HFF-Myc (cell line): ENCODE results near the gene EPM2A.

Experiments
- DNase-seq: peaks from one replicate; pipeline ENCODE4 v3.0.0-alpha.2; 2011; ENCODE audit warnings: low read depth; ENCODE audit errors: extremely low read depth
- H3K4me3 ChIP-seq: replicated peaks from 2 replicates; pipeline ENCODE4 v1.5.1; 2011; ENCODE audit warnings: low read depth, mild to moderate bottlenecking, control low read depth, low read length
- TF ChIP-seq, protein P1 (sequence below): IDR thresholded peaks from 2 replicates; pipeline ENCODE4 v1.5.1; 2012; ENCODE audit warnings: mild to moderate bottlenecking, low read depth, low read length, control low read depth; ENCODE audit errors: missing control alignments

EPM2A gene

DNA sequence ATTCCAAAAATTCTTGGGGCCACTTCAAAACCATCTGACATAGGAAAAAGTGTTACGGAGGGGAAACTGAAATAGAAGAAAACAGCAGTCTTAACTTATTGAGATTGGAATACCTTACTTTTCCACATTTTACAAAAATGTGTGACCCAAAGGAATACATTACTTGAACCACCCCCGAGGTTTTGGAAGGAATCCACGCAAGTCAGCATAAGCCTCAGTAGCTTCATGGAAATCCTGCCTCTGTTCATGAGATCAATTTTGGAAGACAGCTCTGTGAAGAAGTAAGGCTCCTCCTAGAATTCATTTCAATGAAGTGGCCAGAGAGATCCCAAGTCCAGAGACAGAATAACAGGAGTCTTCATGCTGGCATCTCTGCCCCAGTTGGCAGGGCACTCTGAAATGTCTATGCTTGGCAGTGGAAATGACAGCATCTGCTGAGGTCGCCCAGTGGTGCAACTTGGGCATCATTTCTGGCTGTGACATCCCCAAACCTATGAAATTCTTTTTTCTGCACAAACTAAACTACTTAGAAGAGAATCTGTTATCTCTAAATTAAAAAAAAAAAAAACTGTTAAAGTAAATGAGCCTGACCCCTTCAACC is 132.5 kb downstream of the EPM2A start:
- DNase-seq: no peak
- TF ChIP-seq, protein P1, sequence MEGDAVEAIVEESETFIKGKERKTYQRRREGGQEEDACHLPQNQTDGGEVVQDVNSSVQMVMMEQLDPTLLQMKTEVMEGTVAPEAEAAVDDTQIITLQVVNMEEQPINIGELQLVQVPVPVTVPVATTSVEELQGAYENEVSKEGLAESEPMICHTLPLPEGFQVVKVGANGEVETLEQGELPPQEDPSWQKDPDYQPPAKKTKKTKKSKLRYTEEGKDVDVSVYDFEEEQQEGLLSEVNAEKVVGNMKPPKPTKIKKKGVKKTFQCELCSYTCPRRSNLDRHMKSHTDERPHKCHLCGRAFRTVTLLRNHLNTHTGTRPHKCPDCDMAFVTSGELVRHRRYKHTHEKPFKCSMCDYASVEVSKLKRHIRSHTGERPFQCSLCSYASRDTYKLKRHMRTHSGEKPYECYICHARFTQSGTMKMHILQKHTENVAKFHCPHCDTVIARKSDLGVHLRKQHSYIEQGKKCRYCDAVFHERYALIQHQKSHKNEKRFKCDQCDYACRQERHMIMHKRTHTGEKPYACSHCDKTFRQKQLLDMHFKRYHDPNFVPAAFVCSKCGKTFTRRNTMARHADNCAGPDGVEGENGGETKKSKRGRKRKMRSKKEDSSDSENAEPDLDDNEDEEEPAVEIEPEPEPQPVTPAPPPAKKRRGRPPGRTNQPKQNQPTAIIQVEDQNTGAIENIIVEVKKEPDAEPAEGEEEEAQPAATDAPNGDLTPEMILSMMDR: no peak
- H3K4me3 ChIP-seq: no peak overlapping the region

DNA sequence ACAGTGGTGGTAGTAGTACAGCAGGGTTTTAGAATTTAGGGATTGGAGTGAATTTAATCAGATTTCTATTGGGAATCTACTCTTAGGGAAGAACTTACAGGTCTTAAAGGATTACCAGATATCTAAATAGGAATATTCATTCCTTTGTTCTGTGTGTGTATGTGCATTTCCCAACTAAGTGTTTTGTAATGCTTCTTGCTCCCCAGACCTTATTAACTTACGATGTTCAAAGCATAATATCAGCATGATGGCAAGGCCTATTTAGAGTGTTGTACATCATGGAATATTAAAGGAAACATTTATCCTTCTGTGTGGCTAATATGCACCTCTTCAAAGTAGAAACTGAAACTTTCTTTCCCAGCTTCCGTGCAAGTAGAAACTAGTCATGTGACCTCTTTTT is 133.9 kb downstream of the EPM2A start:
- no peak overlapping the region for H3K4me3 ChIP-seq
- DNase-seq: no peak
- TF ChIP-seq, protein P1: no peak

DNA sequence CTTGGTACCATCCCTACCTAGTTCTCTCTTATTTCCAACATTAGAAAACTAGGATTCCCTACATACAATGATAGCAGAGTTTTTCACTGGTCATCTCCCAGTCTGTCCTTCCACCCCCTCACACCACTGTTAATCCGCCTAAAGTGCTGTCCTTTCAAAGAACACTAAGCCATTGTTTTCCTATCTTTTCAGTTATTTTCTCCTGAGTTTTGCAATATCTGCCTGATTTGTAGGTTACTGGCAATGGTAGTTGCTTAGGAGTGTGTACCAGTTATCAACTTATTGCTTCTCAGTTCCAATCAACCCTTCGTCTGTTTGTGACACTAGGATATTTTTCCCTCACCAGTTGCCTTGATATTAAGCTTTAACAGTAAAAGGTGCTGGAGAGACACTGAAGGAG is 135.0 kb downstream of the EPM2A start:
- no peak overlapping the region for H3K4me3 ChIP-seq
- no peak for DNase-seq
- TF ChIP-seq, protein P1: no peak

DNA sequence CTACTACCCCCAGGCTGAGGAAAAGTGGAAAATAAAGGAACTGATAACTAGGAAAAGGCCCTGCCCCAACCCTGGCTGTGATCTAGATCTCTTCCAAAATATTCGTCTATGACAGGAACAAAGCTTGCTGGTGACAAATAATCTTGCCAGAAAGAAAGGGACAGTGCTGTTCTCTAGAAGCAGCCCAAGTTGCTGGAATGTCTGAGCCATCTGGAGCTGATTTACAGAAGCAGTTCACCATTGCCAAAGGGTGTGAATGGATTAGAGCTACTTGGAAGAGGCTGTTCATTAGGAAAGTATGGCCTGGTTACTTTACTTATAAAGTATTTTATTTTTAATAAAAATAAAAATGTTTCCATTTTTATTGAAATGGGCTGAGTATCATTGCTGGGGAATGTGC is 146.3 kb downstream of the EPM2A start:
- no peak overlapping the region for H3K4me3 ChIP-seq
- TF ChIP-seq, protein P1: no peak
- no peak for DNase-seq

DNA sequence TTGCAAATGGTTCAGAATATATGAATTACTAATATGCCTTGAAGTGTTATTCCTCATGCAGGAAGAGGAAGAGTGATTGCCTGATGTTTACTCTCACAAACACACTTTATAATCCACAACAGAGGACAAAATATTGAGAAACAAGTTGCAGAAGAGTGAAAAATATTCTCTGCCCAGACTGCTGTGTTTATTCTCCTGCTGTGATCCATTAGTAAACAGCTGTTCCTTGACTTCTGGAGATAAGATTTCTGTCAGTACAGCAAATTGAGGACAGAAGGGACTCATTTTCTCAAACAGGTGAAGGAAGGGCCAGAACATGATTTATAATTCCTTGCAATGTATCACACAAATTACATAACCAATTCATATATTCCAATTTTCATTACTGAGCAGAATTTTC is 148.0 kb downstream of the EPM2A start:
- H3K4me3 ChIP-seq: no peak overlapping the region
- no peak for DNase-seq
- TF ChIP-seq, protein P1: no peak

DNA sequence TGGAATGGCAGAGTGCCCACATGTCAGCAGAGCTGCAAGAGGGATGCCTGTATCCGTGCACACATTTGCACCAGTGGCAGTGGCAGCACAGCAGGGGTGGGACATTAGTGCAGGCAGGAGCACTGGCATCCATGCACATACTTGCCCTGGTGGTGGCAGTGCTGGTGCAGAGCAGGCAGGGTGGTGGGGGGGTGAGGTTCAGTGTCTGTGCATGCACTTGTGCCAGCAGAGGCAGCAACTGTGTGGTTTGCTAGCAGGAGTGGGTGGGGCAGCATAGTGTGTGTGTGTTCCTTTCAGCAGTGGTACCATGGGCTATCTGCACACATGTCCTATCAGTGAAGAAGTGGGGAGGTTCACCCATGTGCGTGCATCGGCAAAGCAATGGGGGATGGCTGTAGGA is 151.6 kb downstream of the EPM2A start:
- TF ChIP-seq, protein P1: no peak
- H3K4me3 ChIP-seq: no peak overlapping the region
- no peak for DNase-seq
